Pulmonary artery endothelial cell (primary cell): ENCODE data around the gene ATXN7L1. TPM values are rescaled to one million over a fixed set of nuclear protein-coding genes. Genes with fewer than 3 reads are reported as not detected.

ENCODE experiments used
- DNase-seq: peaks from one replicate; pipeline ENCODE4 v3.0.0-alpha.2; 2011; ENCODE audit warnings: low read depth, low spot score
- total RNA-seq: library from RNA; depleted of rRNA; stranded (reverse); fragments of >200 nt; gene quantifications from 2 replicates; pipeline ENCODE4 v1.2.3, GENCODE V29; 2014

The ATXN7L1 gene
- total RNA-seq, 1 donor from 2014 or later, result 2.8 TPM

DNA sequence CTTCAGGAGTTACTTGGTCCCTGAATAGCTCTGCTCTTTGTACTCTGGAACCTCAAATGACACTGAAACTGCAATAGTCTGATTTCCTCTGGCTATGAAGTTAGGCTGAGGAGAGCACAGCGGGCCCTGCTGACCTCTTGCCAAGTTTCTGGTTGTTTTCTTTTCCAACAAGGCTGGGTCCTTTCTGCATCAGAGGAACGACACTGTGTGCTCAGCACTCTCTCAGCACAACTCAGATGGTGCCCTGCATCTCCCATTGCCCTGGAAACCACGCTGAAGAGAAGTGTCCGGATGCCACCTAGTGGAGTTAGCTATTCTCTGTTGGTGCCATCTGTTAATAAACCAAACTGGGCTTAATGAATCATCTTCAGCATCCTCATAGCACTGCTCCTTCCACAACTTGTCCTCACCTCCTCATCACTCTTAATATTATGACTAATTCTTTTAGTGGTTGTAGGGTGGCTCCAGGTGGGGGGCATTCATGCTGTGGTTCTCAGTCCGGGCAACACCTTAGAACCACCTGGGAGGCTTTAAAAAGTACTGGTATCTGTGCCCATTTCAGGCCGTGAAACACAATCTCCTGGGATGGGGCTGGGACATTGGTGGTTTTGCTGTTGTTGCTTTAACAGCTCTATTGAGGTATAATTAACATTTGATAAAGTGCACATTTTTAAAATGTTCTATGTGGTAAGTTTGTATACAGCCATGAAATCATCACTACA, 286.9 kb downstream of the ATXN7L1 start:
- DNase-seq, result peak; percentile 35

DNA sequence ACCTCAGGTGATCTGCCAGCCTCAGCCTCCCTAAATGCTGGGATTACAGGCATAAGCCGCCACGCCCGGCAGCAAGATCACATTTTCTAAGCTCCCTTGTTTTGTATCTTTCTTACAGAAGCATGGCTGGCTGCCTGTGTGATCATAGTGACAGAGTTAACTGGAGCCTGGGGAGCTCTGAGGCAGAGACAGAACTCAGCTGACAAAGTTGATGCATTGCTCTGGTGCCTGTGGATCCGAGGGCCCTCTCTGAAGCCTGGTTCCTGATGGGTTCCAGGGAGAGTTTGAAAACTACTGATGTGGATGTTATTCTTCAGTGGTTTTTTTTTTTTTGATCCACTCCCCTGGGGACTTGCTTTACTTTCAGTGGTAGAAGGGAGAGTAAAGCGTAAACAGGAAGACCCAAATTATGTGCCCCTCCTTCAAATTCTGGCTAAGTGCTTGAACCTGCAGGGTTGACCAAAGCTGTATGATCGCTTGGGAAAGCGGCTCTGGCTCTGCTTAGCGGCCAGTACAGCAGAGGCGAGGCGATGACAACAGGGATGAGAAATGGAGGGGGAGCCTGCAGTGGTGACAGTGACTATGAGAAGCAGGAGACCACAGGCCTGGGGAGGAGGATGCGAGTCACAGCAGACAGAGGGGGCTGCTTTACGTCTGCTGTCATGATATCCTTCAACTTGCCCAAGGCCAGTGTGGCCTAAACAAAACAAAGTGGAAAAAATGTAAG, 288.3 kb downstream of the ATXN7L1 start:
- no peak for DNase-seq

DNA sequence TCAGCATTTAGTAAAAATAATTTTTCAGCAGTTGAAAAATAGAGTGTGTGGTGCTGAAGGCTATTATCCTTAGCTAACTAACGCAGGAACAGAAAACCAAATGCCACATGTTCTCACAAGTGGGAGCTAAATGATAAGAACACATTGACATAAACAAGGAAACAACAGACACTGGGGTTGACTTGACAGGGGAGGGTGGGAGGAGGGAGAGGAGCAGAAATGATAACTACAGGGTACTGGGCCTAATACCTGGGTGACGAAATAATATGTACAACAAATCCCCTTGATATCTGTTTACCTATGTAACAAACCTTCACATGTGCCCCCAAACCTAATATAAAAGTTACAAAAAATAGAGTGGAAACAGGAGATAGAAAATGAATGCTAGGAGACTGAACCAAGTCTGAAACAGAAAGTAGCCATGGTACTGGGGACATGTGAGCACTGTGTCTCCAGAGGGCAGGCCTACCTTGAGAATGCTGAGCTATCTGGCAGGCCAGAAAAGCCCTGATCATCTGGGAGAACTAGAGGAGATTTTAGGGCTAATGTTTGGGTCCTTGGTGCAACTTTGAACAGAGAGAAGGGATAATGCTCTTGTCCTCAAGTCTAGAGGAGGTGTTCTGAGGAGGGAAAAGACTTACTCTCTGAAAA, 290.4 kb downstream of the ATXN7L1 start:
- DNase-seq, result no peak

DNA sequence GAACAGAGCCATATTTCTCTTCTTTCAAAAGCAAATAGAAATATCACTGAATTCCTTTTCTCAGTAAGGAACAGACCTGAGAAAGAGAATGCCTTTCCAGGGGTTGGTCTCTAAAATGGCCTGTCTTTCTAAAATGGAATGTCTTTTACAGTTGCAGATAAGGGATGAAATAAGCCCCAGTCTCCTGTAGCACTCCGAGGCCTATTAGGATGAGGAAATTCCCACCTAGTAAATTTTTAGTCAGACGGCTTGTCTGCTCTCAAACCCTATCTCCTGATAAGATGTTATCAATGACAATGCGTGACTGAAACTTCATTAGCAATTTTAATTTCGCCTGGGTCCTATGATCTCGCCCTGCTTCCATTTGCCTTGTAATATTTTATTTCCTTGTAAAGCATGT, 292.2 kb downstream of the ATXN7L1 start:
- DNase-seq, result no peak

DNA sequence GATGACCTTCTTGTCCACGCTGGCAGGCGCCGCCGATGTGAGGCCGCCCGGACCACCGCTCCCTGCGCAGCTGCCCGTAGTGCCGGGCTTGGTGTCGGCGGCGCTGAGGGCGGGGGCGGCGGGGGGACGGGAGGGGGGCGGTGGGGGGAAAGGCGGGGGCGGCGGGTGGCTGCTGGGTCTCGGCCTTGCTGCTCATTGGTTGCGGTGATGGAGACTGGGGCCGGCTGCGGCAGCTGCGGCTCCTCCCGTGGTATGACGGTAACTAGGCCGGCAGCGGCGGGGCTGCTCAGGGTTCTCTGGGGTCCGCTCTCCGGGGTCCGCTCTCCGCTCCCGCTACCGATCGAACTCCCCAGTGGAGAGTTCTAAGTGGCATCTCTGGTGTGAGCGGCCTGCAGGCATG, 293.3 kb downstream of the ATXN7L1 start:
- no peak for DNase-seq

DNA sequence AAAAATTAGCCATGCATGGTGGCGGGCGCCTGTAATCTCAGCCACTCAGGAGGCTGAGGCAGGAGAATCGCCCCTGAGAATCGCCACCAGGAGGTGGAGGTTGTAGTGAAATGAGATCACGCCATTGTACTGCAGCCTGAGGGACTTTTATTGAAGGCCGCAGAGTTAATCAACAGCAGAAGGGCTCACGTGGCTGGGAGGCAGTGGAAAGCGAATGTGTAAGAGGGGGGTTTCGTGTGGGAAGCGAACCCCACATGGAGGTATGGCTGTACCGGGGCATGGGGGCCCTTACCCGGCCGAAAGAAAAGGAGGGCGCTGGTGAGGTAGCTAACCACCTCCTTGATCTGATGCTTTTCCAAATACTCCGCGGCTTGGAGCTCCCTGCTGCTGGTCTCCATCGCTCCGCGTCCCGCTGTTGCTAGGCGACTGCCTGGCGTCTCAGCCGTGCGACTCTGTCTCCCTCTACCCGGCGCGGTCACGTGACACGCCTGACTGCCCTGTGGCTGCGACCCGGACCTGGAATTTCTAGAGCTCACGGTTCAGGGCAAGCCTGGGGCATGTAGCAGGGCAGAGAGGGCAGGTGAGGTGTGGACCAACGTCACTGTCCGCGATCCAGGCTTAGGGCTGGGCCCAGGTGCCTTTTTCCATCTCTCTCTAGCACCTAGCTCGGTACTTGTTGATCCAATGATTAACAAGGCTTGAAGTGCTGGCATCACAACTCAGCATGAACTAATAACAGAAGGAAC, 295.2 kb downstream of the ATXN7L1 start, which contains the start of gene EFCAB10:
TSS of gene EFCAB10 (minus strand) at position 428 of the 746 bp plus-strand sequence. CDS start at position 398, 30 bp downstream.
- no peak for DNase-seq

DNA sequence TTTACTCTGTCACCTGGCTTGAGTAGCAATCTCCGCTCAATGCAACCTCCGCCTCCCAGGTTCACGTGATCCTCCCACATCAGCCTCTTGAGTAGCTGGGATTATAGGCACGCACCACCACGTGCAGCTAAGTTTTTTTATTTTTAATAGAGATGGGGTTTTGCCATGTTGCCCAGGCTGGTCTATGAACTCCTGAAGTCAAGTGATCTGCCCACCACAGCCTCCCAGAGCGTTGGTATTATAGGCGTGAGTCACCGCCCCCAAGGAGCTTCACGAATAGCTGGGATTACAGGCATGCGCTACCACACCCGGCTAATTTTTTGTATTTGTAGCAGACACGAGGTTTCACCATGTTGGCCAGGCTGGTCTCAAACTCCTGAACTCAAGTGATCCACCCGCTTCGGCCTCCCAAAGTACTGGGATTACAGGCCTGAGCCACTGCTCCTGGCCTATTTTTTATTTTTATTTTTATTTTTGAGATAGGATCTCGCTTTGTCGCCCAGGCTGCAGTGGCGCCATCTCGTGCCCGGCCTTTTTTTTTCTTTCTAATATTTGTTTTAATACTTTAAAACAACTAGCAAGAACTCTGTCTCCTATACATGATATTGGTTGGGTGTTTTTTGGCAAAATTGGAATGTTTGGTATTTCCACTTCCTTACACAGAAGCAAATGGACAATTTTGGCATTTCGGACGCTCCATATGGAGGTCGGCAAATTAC, 296.2 kb downstream of the ATXN7L1 start:
- no peak for DNase-seq

DNA sequence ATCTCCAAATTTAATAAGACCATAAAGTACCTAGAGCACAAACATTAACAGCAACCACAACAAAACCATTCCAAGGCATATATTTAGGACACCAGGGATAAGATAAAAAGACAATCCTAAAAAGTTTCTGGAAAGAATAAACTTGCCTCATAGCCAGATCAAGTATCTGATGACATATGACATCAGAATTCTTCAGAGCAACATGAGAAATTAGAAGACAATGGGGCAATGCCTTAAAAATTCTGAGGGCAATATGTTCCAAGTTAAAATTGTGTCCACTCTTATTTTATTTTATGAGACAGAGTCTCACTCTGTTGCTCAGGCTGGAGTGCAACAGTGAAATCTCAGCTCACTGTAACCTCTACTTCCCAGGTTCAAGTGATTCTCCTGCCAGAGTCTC, 297.9 kb downstream of the ATXN7L1 start:
- no peak for DNase-seq

DNA sequence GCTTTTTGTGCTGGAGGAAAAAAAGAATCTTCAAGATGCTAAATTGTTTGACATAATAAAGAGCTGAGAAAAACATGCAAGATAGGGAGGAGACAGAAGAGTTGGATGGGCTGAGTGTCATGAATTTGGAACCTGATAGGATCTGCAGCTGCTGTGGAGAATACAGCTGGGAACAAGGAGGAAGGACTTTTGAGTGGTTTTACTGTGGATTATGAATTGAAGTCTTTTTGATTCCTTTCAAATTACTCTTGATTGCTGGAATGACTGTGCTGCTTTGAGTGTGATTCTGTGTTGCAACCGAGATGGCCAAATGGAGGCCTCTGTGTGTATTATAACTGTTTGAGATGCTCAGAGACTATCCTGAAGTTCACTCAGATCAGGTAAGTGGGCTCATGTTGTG, 299.1 kb downstream of the ATXN7L1 start:
- DNase-seq, result no peak

DNA sequence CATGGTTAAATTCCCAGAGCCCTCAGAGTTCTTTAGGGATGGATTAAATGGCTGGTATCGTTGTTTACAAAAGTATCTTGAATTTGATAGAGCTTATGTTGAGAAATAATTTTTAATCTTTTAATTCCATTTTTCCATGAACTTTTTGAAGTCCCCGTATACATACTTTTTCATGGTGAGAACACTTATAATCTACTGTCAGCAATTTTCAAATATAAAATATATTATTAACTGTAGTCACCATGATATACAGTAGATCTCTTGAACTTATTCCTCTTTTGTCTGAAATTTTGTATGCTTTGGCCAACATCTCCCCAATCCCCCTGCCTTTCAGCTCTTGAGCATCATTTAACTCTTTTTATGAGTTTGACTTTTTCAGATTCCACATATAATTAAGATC, 304.5 kb downstream of the ATXN7L1 start:
- no peak for DNase-seq

DNA sequence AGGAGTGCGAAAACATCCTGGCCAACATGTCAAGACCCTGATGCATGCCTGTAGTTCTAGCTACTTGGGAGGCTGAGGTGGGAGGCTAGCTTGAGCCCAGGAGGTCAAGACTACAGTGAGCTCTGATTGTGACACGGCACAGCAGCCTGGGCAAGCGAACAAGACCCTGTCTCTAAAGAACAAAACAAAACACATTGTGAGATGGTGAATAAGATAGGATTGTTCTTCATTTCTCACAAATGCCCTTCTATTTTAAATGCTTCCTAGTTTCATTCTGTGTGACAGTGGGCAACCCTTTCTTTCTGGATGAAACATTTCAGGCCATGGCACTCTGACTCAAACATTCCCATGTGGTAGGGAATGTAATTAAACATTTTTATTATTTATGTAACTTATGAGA, 308.6 kb downstream of the ATXN7L1 start:
- no peak for DNase-seq

DNA sequence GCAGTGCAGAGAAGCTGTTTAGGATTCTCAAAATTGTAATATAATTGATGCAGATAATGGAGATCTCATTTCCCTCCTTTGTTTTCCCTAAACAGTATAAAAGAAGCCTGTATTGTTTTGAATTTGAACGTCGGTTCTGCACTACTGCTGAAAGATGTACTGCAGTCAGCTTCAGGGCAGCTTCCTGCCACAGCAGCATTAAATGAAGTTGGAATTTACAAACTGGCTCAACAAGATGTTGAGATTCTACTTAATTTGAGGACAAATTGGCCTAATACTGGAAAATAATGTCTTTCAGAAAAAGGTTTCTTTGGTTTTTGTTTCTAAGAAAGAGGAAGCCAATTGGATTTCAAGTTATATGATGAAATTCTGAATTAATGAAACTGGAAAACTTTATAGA, 309.4 kb downstream of the ATXN7L1 start:
- DNase-seq, result no peak

DNA sequence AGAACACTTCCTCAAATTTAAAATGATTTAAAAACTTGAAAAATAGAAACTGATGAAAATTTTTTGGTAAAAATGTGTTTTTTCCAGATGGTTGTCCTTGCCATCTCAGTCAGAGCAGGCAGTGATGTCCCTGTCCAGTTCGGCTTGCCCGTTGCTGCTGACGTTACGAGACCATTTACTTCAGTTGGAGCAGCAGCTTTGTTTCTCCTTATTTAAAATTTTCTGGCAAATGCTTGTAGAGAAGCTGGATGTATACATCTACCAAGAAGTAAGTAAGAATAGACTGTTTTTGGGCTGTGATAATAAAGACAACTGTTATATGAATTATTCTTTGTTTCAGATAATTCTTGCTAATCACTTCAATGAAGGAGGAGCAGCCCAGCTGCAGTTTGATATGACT, 311.2 kb downstream of the ATXN7L1 start:
- no peak for DNase-seq

DNA sequence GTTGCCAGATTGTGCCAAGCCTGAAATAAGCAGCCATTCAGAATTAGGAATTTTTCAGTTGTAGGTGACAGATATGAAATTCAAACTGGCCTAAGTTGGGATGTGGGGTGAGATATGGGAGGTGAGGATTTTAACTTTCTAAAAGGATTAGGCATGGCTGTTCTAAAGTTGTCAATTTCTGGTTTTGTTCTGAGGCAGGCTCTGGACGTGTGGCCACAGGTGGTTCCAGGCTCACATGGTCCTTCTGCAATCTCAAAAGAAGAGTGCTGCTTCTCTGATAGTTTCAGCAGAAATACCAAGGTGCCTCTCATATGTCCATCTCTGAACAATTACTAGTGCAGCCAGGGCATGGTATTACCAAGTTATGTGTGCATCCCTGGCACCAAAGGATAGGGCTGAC, 316.5 kb downstream of the ATXN7L1 start:
- no peak for DNase-seq

Other genes starting within 250 kb of the ATXN7L1 start
- gene CDHR3, start 86.7 kb upstream of the ATXN7L1 start, total RNA-seq, result 1.1 and 1.4 TPM in 2 replicates
- 53.9 and 58.6 TPM in 2 replicates for gene SYPL1, start 235.7 kb upstream of the ATXN7L1 start, total RNA-seq